ENCODE results near the gene CFAP299.

- TF ChIP-seq POLR2A (IDR thresholded peaks at IDR 0.05; ENCODE audit: low read depth, low read length) (no peak), SPI1 (IDR thresholded peaks at IDR 0.05; ENCODE audit: low read depth, low read length) (no peak), PAX5 (IDR thresholded peaks at IDR 0.05; ENCODE audit: insufficient read depth, low read length, severe bottlenecking) (no peak), POU2F2 (IDR thresholded peaks at IDR 0.05; ENCODE audit: low read depth, low read length) (no peak), POLR2AphosphoS5 (IDR thresholded peaks at IDR 0.05; ENCODE audit: low read depth, low read length) (no peak), TAF1 (IDR thresholded peaks at IDR 0.05; ENCODE audit: low read depth, low read length) (no peak)
These were observed 664.4 kb downstream of the CFAP299 start for GRCh38 chr4:80999943-81000342.

All from GM12891 (cell line).